Left ventricle myocardium inferior (tissue), 1 donor: ENCODE data around the gene SCN7A. TPM values are rescaled to one million over a fixed set of nuclear protein-coding genes. Genes with fewer than 3 reads are reported as not detected.
A peak's percentile ranks its signal among the peaks of the same experiment; 100 is the strongest.

Experiments
- DNase-seq: peaks from one replicate; pipeline ENCODE4 v3.0.0-alpha.2; 2020
- H3K27ac ChIP-seq: fragments of 200-600 bp; replicated peaks from 2 replicates; pipeline ENCODE4 v1.8.0; 2021
- H3K27me3 ChIP-seq: fragments of 200-600 bp; 2 replicates; pipeline ENCODE4 v1.8.0; 2021; ENCODE audit warnings: low read depth
- H3K36me3 ChIP-seq: fragments of 200-600 bp; 2 replicates; pipeline ENCODE4 v1.8.0; 2021
- H3K4me1 ChIP-seq: fragments of 200-600 bp; 2 replicates; pipeline ENCODE4 v1.8.0; 2021
- H3K4me3 ChIP-seq: fragments of 200-600 bp; 2 replicates; pipeline ENCODE4 v1.8.0; 2021; ENCODE audit warnings: mild to moderate bottlenecking, moderate library complexity
- H3K9me3 ChIP-seq: fragments of 200-600 bp; replicated peaks from 2 replicates; pipeline ENCODE4 v1.8.0; 2021
- CTCF ChIP-seq: fragments of 200-600 bp; IDR thresholded peaks from 2 replicates; pipeline ENCODE4 v1.8.0; 2021; ENCODE audit warnings: antibody characterized with exemption, mild to moderate bottlenecking, borderline replicate concordance
- intact Hi-C: fragments of 100-400 bp; cut with micrococcal nuclease; formaldehyde crosslinking; loops from one replicate; pipeline ENCODE4 v1.11.0; 2022
- total RNA-seq: library from RNA; stranded (reverse); fragmentation: NEBNext Ultra II Directional; extraction: Animal tissue kit (Norgen Biotek cat#: 25700); gene quantifications from one replicate; pipeline ENCODE4 v1.2.1, GENCODE V29; 2021
- donor health status: DM: no; HTN: yes; CAD: no; lungs with severe emphysema.

Gene SCN7A
- total RNA-seq, 1 donor from 2014 or later: 22.3 TPM

GRCh38 chr2:166519391-166519962 lies 25.4 kb upstream of the SCN7A start:
- Histone ChIP-seq H3K9me3 (no peaks in the 10 kb centered on the region), H3K4me3 (peak overlapping the region; percentile 55), H3K4me1 (peaks cover 16% of the 10 kb centered on the region), H3K27ac (peak overlapping the region; percentile 23), H3K27me3 (no peaks in the 10 kb centered on the region), H3K36me3 (no peaks in the 10 kb centered on the region)
- no peak for DNase-seq
- no peak for TF ChIP-seq CTCF
- intact Hi-C loops: loop anchor here (10.0 kb wide), 1 partner anchor 95 kb away; no protein-coding TSS in a partner anchor

GRCh38 chr2:166518634-166519390 lies 24.8 kb upstream of the SCN7A start:
- Histone ChIP-seq H3K27me3 (no peaks in the 10 kb centered on the region), H3K4me3 (peak overlapping the region; percentile 55), H3K36me3 (no peaks in the 10 kb centered on the region), H3K4me1 (peaks cover 16% of the 10 kb centered on the region), H3K9me3 (no peaks in the 10 kb centered on the region), H3K27ac (peak overlapping the region; percentile 23)
- TF ChIP-seq CTCF: no peak
- intact Hi-C loops: loop anchor here (10.0 kb wide), 1 partner anchor 94 kb away; no protein-coding TSS in a partner anchor
- no peak for DNase-seq

- TF ChIP-seq CTCF: no peak
- Histone ChIP-seq H3K27ac (no peak overlapping the region), H3K36me3 (no peaks in the 10 kb centered on the region), H3K4me1 (peaks cover 16% of the 10 kb centered on the region), H3K9me3 (no peaks in the 10 kb centered on the region), H3K4me3 (no peak overlapping the region), H3K27me3 (no peaks in the 10 kb centered on the region)
- intact Hi-C loops: loop anchor here (10.0 kb wide), 1 partner anchor 93 kb away; no protein-coding TSS in a partner anchor
- no peak for DNase-seq
These were observed 23.5 kb upstream of the SCN7A start for GRCh38 chr2:166517533-166518061.

GRCh38 chr2:166516712-166517303 lies 22.8 kb upstream of the SCN7A start:
- no peak for DNase-seq
- no peak overlapping the region for H3K27ac ChIP-seq
- intact Hi-C loops: loop anchor here (10.0 kb wide), 1 partner anchor 92 kb away; no protein-coding TSS in a partner anchor
- no peak overlapping the region for H3K4me3 ChIP-seq
- no peaks in the 10 kb centered on the region for H3K9me3 ChIP-seq
- no peaks in the 10 kb centered on the region for H3K27me3 ChIP-seq
- H3K36me3 ChIP-seq: no peaks in the 10 kb centered on the region
- TF ChIP-seq CTCF: peak; percentile 75
- H3K4me1 ChIP-seq: peaks cover 16% of the 10 kb centered on the region

- intact Hi-C loops: loop anchor here (10.0 kb wide), 1 partner anchor 89 kb away; no protein-coding TSS in a partner anchor
- no peak for DNase-seq
- Histone ChIP-seq H3K27me3 (peaks cover 6% of the 10 kb centered on the region), H3K36me3 (no peaks in the 10 kb centered on the region), H3K9me3 (no peaks in the 10 kb centered on the region), H3K4me1 (peaks cover 5% of the 10 kb centered on the region), H3K27ac (no peak overlapping the region), H3K4me3 (no peak overlapping the region)
- no peak for TF ChIP-seq CTCF
These were observed 19.9 kb upstream of the SCN7A start for GRCh38 chr2:166513952-166514351.
